GM13977 (cell line): ENCODE results near the gene ACSL1.

Experiments used
- DNase-seq: peaks from one replicate; pipeline ENCODE4 v3.0.0; 2012; ENCODE audit warnings: low spot score
- CTCF ChIP-seq: IDR thresholded peaks from 2 replicates; pipeline ENCODE4 v1.5.1; 2012; ENCODE audit warnings: mild to moderate bottlenecking, control low read depth; ENCODE audit not compliant: insufficient read depth; ENCODE audit errors: extremely low read depth, missing control alignments
- in situ Hi-C: fragments of 300-500 bp; cut with MboI; formaldehyde crosslinking; loops from one replicate; pipeline ENCODE4 v1.12.0; 2022; ENCODE audit warnings: low sequenced_read_pairs, low pct_unique_long_range_greater_than_20kb, mixed read lengths, inconsistent platforms; ENCODE audit not compliant: unreplicated experiment

ACSL1 gene

GRCh38 chr4:184712322-184712721 is 113.4 kb downstream of the ACSL1 start:
- in situ Hi-C loops: no loop called here
- DNase-seq: no peak
- no peak for TF ChIP-seq CTCF

- no peak for TF ChIP-seq CTCF
- in situ Hi-C loops: no loop called here
- no peak for DNase-seq
Measured at GRCh38 chr4:184706453-184706852, 119.3 kb downstream of the ACSL1 start.

DNA sequence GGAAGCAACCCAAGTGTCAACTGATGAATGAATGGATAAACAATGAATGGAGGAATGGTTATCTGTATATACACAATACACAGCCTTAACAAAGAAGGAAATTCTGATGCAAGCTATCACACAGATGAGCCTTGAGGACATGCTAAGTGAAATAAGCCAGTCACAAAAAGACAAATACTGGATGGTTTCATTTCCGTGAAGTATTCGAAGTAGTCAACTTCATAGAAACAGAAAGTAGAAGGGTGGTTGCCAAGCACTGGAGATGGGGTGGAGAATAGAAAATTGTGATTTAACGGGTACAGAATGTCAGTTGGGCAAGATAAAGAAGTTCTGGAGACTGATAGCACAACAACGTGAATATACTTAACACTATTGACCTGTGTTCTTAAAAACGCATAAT is 120.1 kb downstream of the ACSL1 start:
- DNase-seq: no peak
- in situ Hi-C loops: no loop called here
- no peak for TF ChIP-seq CTCF
